ENCODE results near the gene ZDHHC13. TPM values are rescaled to one million over a fixed set of nuclear protein-coding genes. Genes with fewer than 3 reads are reported as not detected.

The ZDHHC13 gene
- total and polyA plus RNA-seq, 2 of the 8 experiments (the other 6 are each of a cell fraction or from before 2014, with no cell fraction given) = 22.4 to 24.1 TPM

DNA sequence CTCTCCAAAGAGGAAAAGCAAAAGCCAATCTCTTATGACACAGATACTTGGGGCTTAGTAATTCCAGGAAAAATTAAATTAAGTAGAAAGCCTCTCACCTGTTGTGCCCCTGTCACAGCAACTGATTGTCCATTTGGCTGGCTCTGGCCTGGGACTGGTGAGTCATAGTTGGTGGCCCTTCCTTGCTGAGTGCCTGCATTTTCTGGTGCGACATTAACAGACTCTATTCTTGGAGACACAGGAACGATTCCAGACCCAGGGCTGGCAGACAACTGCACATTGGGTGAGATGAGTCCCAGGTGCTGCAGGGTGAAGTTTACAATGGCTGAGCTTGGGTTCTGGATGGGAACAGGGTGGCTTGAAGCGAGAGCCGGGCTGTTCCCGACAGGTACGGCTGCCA, 108.2 kb downstream of the ZDHHC13 start (continued):
- TF ChIP-seq RNF2 (IDR thresholded peaks at IDR 0.05; ENCODE audit: borderline replicate concordance, low read depth, low read length, missing control alignments, poor library complexity, severe bottlenecking) (no peak), BACH1 (IDR thresholded peaks at IDR 0.05; ENCODE audit: low read length) (no peak), E2F6 (IDR thresholded peaks at IDR 0.05) (no peak), HDAC2 (IDR thresholded peaks at IDR 0.05; ENCODE audit: borderline replicate concordance in 1 of 2, low read depth in 2 of 2, low read length in 2 of 2) (no peak), GTF2F1 (IDR thresholded peaks at IDR 0.05; ENCODE audit: borderline replicate concordance, low read depth, low read length) (no peak)
